LNCaP clone FGC (cell line): Measurements from ENCODE around the gene LUZP1.

Experiments
- DNase-seq: peaks from one replicate; pipeline ENCODE4 v3.0.0-alpha.2; 2011; ENCODE audit warnings: low read depth
- H3K4me3 ChIP-seq: 2 replicates; pipeline ENCODE4 v1.5.1; 2011; ENCODE audit warnings: mild to moderate bottlenecking, low read depth, low read length, control low read depth
- CTCF ChIP-seq: IDR thresholded peaks from 2 replicates; pipeline ENCODE4 v1.5.1; 2012; ENCODE audit warnings: mild to moderate bottlenecking; ENCODE audit not compliant: control insufficient read depth, insufficient read depth; ENCODE audit errors: extremely low read depth

The LUZP1 gene

GRCh38 chr1:23188434-23188884 lies 19.8 kb upstream of the LUZP1 start:
- no peak overlapping the region for H3K4me3 ChIP-seq
- TF ChIP-seq CTCF: no peak

GRCh38 chr1:23187637-23188036 lies 19.0 kb upstream of the LUZP1 start:
- no peak overlapping the region for H3K4me3 ChIP-seq
- TF ChIP-seq CTCF: no peak
- no peak for DNase-seq

More at GRCh38 chr1:23188434-23188884, 19.8 kb upstream of the LUZP1 start:
- DNase-seq: no peak

- no peak overlapping the region for H3K4me3 ChIP-seq
- DNase-seq: no peak
- no peak for TF ChIP-seq CTCF
Observed at GRCh38 chr1:23185381-23185780, 16.7 kb upstream of the LUZP1 start.

- DNase-seq: no peak
- TF ChIP-seq CTCF: peak; percentile 46
- no peak overlapping the region for H3K4me3 ChIP-seq
Observed at GRCh38 chr1:23184212-23184934, 15.7 kb upstream of the LUZP1 start.

GRCh38 chr1:23179862-23180261 lies 11.2 kb upstream of the LUZP1 start:
- H3K4me3 ChIP-seq: no peak overlapping the region
- TF ChIP-seq CTCF: no peak
- no peak for DNase-seq

GRCh38 chr1:23178950-23179349 lies 10.3 kb upstream of the LUZP1 start:
- H3K4me3 ChIP-seq: no peak overlapping the region
- TF ChIP-seq CTCF: no peak
- no peak for DNase-seq

- no peak overlapping the region for H3K4me3 ChIP-seq
- no peak for DNase-seq
- no peak for TF ChIP-seq CTCF
Observed at GRCh38 chr1:23178414-23178813, 9.8 kb upstream of the LUZP1 start.
